Activated naive CD8-positive, alpha-beta T cell treated with anti-CD3 and anti-CD28 coated beads for 36 hours (primary cell): Measurements from ENCODE around the gene OR5B21. TPM values are rescaled to one million over a fixed set of nuclear protein-coding genes. Genes with fewer than 3 reads are reported as not detected.

Experiments used
- DNase-seq: peaks from one replicate; pipeline ENCODE4 v3.0.0; 2021
- H3K27ac Mint-ChIP-seq: one replicate; pipeline ENCODE4 v1.8.0; 2022; ENCODE audit warnings: mild to moderate bottlenecking, moderate library complexity, mixed read lengths
- H3K27me3 Mint-ChIP-seq: one replicate; pipeline ENCODE4 v1.8.0; 2022; ENCODE audit warnings: mild to moderate bottlenecking, mixed read lengths
- H3K36me3 Mint-ChIP-seq: one replicate; pipeline ENCODE4 v1.8.0; 2021; ENCODE audit warnings: mild to moderate bottlenecking, mixed read lengths
- H3K4me1 Mint-ChIP-seq: one replicate; pipeline ENCODE4 v1.8.0; 2021; ENCODE audit warnings: mixed read lengths
- H3K4me3 Mint-ChIP-seq: one replicate; pipeline ENCODE4 v1.8.0; 2022; ENCODE audit warnings: mild to moderate bottlenecking, moderate library complexity, mixed read lengths
- H3K9me3 Mint-ChIP-seq: one replicate; pipeline ENCODE4 v1.8.0; 2022; ENCODE audit warnings: mixed read lengths
- total RNA-seq, 2 experiments: library from RNA; stranded (reverse); gene quantifications; one replicate each; pipeline ENCODE4 v1.2.3, GENCODE V29; 2021

The OR5B21 gene
- not detected for total RNA-seq

GRCh38 chr11:58508005-58508404, at the start of gene OR5B21:
TSS of gene OR5B21 (minus strand) at chr11:58508105. CDS start at chr11:58508105, 0 bp downstream.
- H3K4me1 Mint-ChIP-seq = peaks cover 12% of the 10 kb centered on the region
- H3K4me3 Mint-ChIP-seq = no peak within 1 kb of the TSS
- H3K36me3 Mint-ChIP-seq = peaks cover 12% of the 10 kb centered on the region
- no peak for DNase-seq
- no peak within 1 kb of the TSS for H3K27ac Mint-ChIP-seq
- H3K9me3 Mint-ChIP-seq = no peaks in the 10 kb centered on the region
- no peaks in the 10 kb centered on the region for H3K27me3 Mint-ChIP-seq

GRCh38 chr11:58549644-58550043, 41.7 kb upstream of the OR5B21 start:
- no peak overlapping the region for H3K27ac Mint-ChIP-seq
- no peak for DNase-seq
- H3K4me3 Mint-ChIP-seq = no peak overlapping the region
- peaks cover 79% of the 10 kb centered on the region for H3K36me3 Mint-ChIP-seq
- H3K27me3 Mint-ChIP-seq = no peaks in the 10 kb centered on the region
- H3K4me1 Mint-ChIP-seq = peaks cover 14% of the 10 kb centered on the region
- H3K9me3 Mint-ChIP-seq = no peaks in the 10 kb centered on the region

GRCh38 chr11:58546841-58547240, 38.9 kb upstream of the OR5B21 start:
- Mint-ChIP-seq H3K27ac (no peak overlapping the region), H3K36me3 (peaks cover 84% of the 10 kb centered on the region), H3K27me3 (no peaks in the 10 kb centered on the region), H3K4me1 (peaks cover 27% of the 10 kb centered on the region), H3K9me3 (peaks cover 1% of the 10 kb centered on the region), H3K4me3 (no peak overlapping the region)
- no peak for DNase-seq

- no peak overlapping the region for H3K27ac Mint-ChIP-seq
- DNase-seq = no peak
- H3K4me3 Mint-ChIP-seq = no peak overlapping the region
- peaks cover 28% of the 10 kb centered on the region for H3K9me3 Mint-ChIP-seq
- no peaks in the 10 kb centered on the region for H3K27me3 Mint-ChIP-seq
- peaks cover 88% of the 10 kb centered on the region for H3K36me3 Mint-ChIP-seq
- H3K4me1 Mint-ChIP-seq = peaks cover 40% of the 10 kb centered on the region
These were observed 24.0 kb upstream of the OR5B21 start for GRCh38 chr11:58531865-58532341.

GRCh38 chr11:58530236-58530635, 22.3 kb upstream of the OR5B21 start:
- peaks cover 21% of the 10 kb centered on the region for H3K9me3 Mint-ChIP-seq
- H3K36me3 Mint-ChIP-seq = peaks cover 81% of the 10 kb centered on the region
- H3K27ac Mint-ChIP-seq = peak overlapping the region; percentile 34
- no peak overlapping the region for H3K4me3 Mint-ChIP-seq
- H3K27me3 Mint-ChIP-seq = no peaks in the 10 kb centered on the region
- no peak for DNase-seq
- H3K4me1 Mint-ChIP-seq = peaks cover 44% of the 10 kb centered on the region

GRCh38 chr11:58527429-58527828, 19.5 kb upstream of the OR5B21 start:
- no peak overlapping the region for H3K4me3 Mint-ChIP-seq
- no peaks in the 10 kb centered on the region for H3K27me3 Mint-ChIP-seq
- H3K9me3 Mint-ChIP-seq = peaks cover 6% of the 10 kb centered on the region
- DNase-seq = no peak
- peaks cover 59% of the 10 kb centered on the region for H3K4me1 Mint-ChIP-seq
- peak overlapping the region; percentile 93 for H3K27ac Mint-ChIP-seq
- peaks cover 73% of the 10 kb centered on the region for H3K36me3 Mint-ChIP-seq

GRCh38 chr11:58526721-58527120, 18.8 kb upstream of the OR5B21 start:
- H3K4me1 Mint-ChIP-seq = peaks cover 66% of the 10 kb centered on the region
- H3K27ac Mint-ChIP-seq = peak overlapping the region; percentile 93
- H3K36me3 Mint-ChIP-seq = peaks cover 76% of the 10 kb centered on the region
- DNase-seq = no peak
- no peak overlapping the region for H3K4me3 Mint-ChIP-seq
- peaks cover 6% of the 10 kb centered on the region for H3K9me3 Mint-ChIP-seq
- no peaks in the 10 kb centered on the region for H3K27me3 Mint-ChIP-seq

- Mint-ChIP-seq H3K9me3 (peaks cover 4% of the 10 kb centered on the region), H3K4me3 (peak overlapping the region; percentile 79), H3K4me1 (peaks cover 62% of the 10 kb centered on the region), H3K27ac (peak overlapping the region; percentile 93), H3K27me3 (no peaks in the 10 kb centered on the region), H3K36me3 (peaks cover 64% of the 10 kb centered on the region)
- peak; percentile 28 for DNase-seq
These were observed 17.2 kb upstream of the OR5B21 start for GRCh38 chr11:58525037-58525614.

- Mint-ChIP-seq H3K27me3 (no peaks in the 10 kb centered on the region), H3K27ac (peak overlapping the region; percentile 93), H3K9me3 (peaks cover 4% of the 10 kb centered on the region), H3K4me3 (peak overlapping the region; percentile 79), H3K36me3 (peaks cover 58% of the 10 kb centered on the region), H3K4me1 (peaks cover 57% of the 10 kb centered on the region)
- DNase-seq = peak; percentile 46
These were observed 16.5 kb upstream of the OR5B21 start for GRCh38 chr11:58524232-58525036.

- H3K4me3 Mint-ChIP-seq = no peak overlapping the region
- DNase-seq = no peak
- H3K9me3 Mint-ChIP-seq = no peaks in the 10 kb centered on the region
- no peak overlapping the region for H3K27ac Mint-ChIP-seq
- H3K4me1 Mint-ChIP-seq = peaks cover 10% of the 10 kb centered on the region
- no peaks in the 10 kb centered on the region for H3K27me3 Mint-ChIP-seq
- no peaks in the 10 kb centered on the region for H3K36me3 Mint-ChIP-seq
These were observed 6.0 kb upstream of the OR5B21 start for GRCh38 chr11:58513747-58514367.

- no peaks in the 10 kb centered on the region for H3K9me3 Mint-ChIP-seq
- DNase-seq = no peak
- peaks cover 7% of the 10 kb centered on the region for H3K36me3 Mint-ChIP-seq
- H3K27ac Mint-ChIP-seq = no peak overlapping the region
- H3K4me1 Mint-ChIP-seq = peaks cover 11% of the 10 kb centered on the region
- no peaks in the 10 kb centered on the region for H3K27me3 Mint-ChIP-seq
- H3K4me3 Mint-ChIP-seq = no peak overlapping the region
These were observed 3.7 kb upstream of the OR5B21 start for GRCh38 chr11:58511636-58512035.

GRCh38 chr11:58509748-58510147, 1.8 kb upstream of the OR5B21 start:
- Mint-ChIP-seq H3K4me1 (peaks cover 18% of the 10 kb centered on the region), H3K4me3 (no peak overlapping the region), H3K27ac (no peak overlapping the region), H3K36me3 (peaks cover 7% of the 10 kb centered on the region), H3K27me3 (no peaks in the 10 kb centered on the region), H3K9me3 (no peaks in the 10 kb centered on the region)
- DNase-seq = no peak

GRCh38 chr11:58508814-58509213, 909 bp upstream of the OR5B21 start:
- no peaks in the 10 kb centered on the region for H3K9me3 Mint-ChIP-seq
- DNase-seq = no peak
- no peak overlapping the region for H3K4me3 Mint-ChIP-seq
- H3K27ac Mint-ChIP-seq = no peak overlapping the region
- peaks cover 7% of the 10 kb centered on the region for H3K36me3 Mint-ChIP-seq
- H3K4me1 Mint-ChIP-seq = peaks cover 15% of the 10 kb centered on the region
- H3K27me3 Mint-ChIP-seq = no peaks in the 10 kb centered on the region

GRCh38 chr11:58507355-58507754, 550 bp downstream of the OR5B21 start:
- no peak overlapping the region for H3K4me3 Mint-ChIP-seq
- no peak overlapping the region for H3K27ac Mint-ChIP-seq

GRCh38 chr11:58506935-58507334, 970 bp downstream of the OR5B21 start:
- Mint-ChIP-seq H3K27ac (no peak overlapping the region), H3K9me3 (no peaks in the 10 kb centered on the region), H3K27me3 (no peaks in the 10 kb centered on the region), H3K4me1 (peaks cover 12% of the 10 kb centered on the region), H3K4me3 (no peak overlapping the region), H3K36me3 (peaks cover 13% of the 10 kb centered on the region)
- no peak for DNase-seq

More at GRCh38 chr11:58507355-58507754, 550 bp downstream of the OR5B21 start:
- H3K9me3 Mint-ChIP-seq = no peaks in the 10 kb centered on the region
- H3K36me3 Mint-ChIP-seq = peaks cover 13% of the 10 kb centered on the region
- no peaks in the 10 kb centered on the region for H3K27me3 Mint-ChIP-seq
- DNase-seq = no peak
- H3K4me1 Mint-ChIP-seq = peaks cover 12% of the 10 kb centered on the region
